ENCODE results near the gene ZNF398.

The ZNF398 gene

GRCh38 chr7:149188637-149189259 lies 41.5 kb downstream of the ZNF398 start:
- DNase-seq (ENCODE audit: low read depth, low spot score) = no peak
- Histone ChIP-seq H3K4me1 (ENCODE audit: insufficient read depth, insufficient read length) (no peaks in the 10 kb centered on the region), H3K9ac (ENCODE audit: insufficient read length, low read depth) (no peak overlapping the region), H3K36me3 (ENCODE audit: insufficient read depth, insufficient read length, low read length) (no peaks in the 10 kb centered on the region), H3K27me3 (ENCODE audit: insufficient read depth, insufficient read length) (peaks cover 4% of the 10 kb centered on the region), H3K9me3 (ENCODE audit: insufficient read depth, low read length) (no peaks in the 10 kb centered on the region), H3K4me3 (ENCODE audit: insufficient read length, low read depth) (no peak overlapping the region)
- TF ChIP-seq ZNF274 (IDR thresholded peaks at IDR 0.05; ENCODE audit: low read depth, low read length) = no peak
- no peak for TF ChIP-seq SUZ12 (IDR thresholded peaks at IDR 0.05; ENCODE audit: extremely low read depth, insufficient read depth, insufficient read length)
- TF ChIP-seq YY1 (IDR thresholded peaks at IDR 0.05; ENCODE audit: insufficient read depth, insufficient read length) = no peak

- Histone ChIP-seq H3K36me3 (ENCODE audit: insufficient read depth, insufficient read length, low read length) (peaks cover 3% of the 10 kb centered on the region), H3K27me3 (ENCODE audit: insufficient read depth, insufficient read length) (peaks cover 4% of the 10 kb centered on the region), H3K4me3 (ENCODE audit: insufficient read length, low read depth) (no peak overlapping the region), H3K9me3 (ENCODE audit: insufficient read depth, low read length) (no peaks in the 10 kb centered on the region), H3K9ac (ENCODE audit: insufficient read length, low read depth) (no peak overlapping the region), H3K4me1 (ENCODE audit: insufficient read depth, insufficient read length) (peaks cover 2% of the 10 kb centered on the region)
- TF ChIP-seq ZNF274 (IDR thresholded peaks at IDR 0.05; ENCODE audit: low read depth, low read length) = no peak
- no peak for TF ChIP-seq SUZ12 (IDR thresholded peaks at IDR 0.05; ENCODE audit: extremely low read depth, insufficient read depth, insufficient read length)
- TF ChIP-seq YY1 (IDR thresholded peaks at IDR 0.05; ENCODE audit: insufficient read depth, insufficient read length) = no peak
- DNase-seq (ENCODE audit: low read depth, low spot score) = no peak
These were observed 44.6 kb downstream of the ZNF398 start for GRCh38 chr7:149191851-149192250.

GRCh38 chr7:149194799-149195179 lies 47.5 kb downstream of the ZNF398 start:
- peak overlapping the region; percentile 84 for H3K4me3 ChIP-seq (ENCODE audit: insufficient read length, low read depth)
- peaks cover 4% of the 10 kb centered on the region for H3K27me3 ChIP-seq (ENCODE audit: insufficient read depth, insufficient read length)
- H3K36me3 ChIP-seq (ENCODE audit: insufficient read depth, insufficient read length, low read length) = peaks cover 28% of the 10 kb centered on the region
- DNase-seq (ENCODE audit: low read depth, low spot score) = no peak
- H3K4me1 ChIP-seq (ENCODE audit: insufficient read depth, insufficient read length) = peaks cover 4% of the 10 kb centered on the region
- no peaks in the 10 kb centered on the region for H3K9me3 ChIP-seq (ENCODE audit: insufficient read depth, low read length)
- peak overlapping the region; percentile 92 for H3K9ac ChIP-seq (ENCODE audit: insufficient read length, low read depth)
- TF ChIP-seq SUZ12 (IDR thresholded peaks at IDR 0.05; ENCODE audit: extremely low read depth, insufficient read depth, insufficient read length) (no peak), YY1 (IDR thresholded peaks at IDR 0.05; ENCODE audit: insufficient read depth, insufficient read length) (no peak), ZNF274 (IDR thresholded peaks at IDR 0.05; ENCODE audit: low read depth, low read length) (no peak)

- peak within 1 kb of the TSS; percentile 92 for H3K9ac ChIP-seq (ENCODE audit: insufficient read length, low read depth)
- H3K27me3 ChIP-seq (ENCODE audit: insufficient read depth, insufficient read length) = peaks cover 2% of the 10 kb centered on the region
- H3K9me3 ChIP-seq (ENCODE audit: insufficient read depth, low read length) = no peaks in the 10 kb centered on the region
- DNase-seq (ENCODE audit: low read depth, low spot score) = peak; percentile 84
- H3K36me3 ChIP-seq (ENCODE audit: insufficient read depth, insufficient read length, low read length) = peaks cover 35% of the 10 kb centered on the region
- TF ChIP-seq ZNF274 (IDR thresholded peaks at IDR 0.05; ENCODE audit: low read depth, low read length) (no peak), YY1 (IDR thresholded peaks at IDR 0.05; ENCODE audit: insufficient read depth, insufficient read length) (no peak), SUZ12 (IDR thresholded peaks at IDR 0.05; ENCODE audit: extremely low read depth, insufficient read depth, insufficient read length) (no peak)
- peaks cover 4% of the 10 kb centered on the region for H3K4me1 ChIP-seq (ENCODE audit: insufficient read depth, insufficient read length)
- H3K4me3 ChIP-seq (ENCODE audit: insufficient read length, low read depth) = peak within 1 kb of the TSS; percentile 84
These were observed 48.2 kb downstream of the ZNF398 start, which contains the start of gene ZNF282 for GRCh38 chr7:149195180-149196150. Gene ZNF282 (plus strand): TSS chr7:149195546. CDS start chr7:149195590, 44 bp downstream.

GRCh38 chr7:149196151-149196704 lies 49.0 kb downstream of the ZNF398 start:
- H3K36me3 ChIP-seq (ENCODE audit: insufficient read depth, insufficient read length, low read length) = peaks cover 42% of the 10 kb centered on the region
- no peaks in the 10 kb centered on the region for H3K27me3 ChIP-seq (ENCODE audit: insufficient read depth, insufficient read length)
- DNase-seq (ENCODE audit: low read depth, low spot score) = no peak
- peaks cover 4% of the 10 kb centered on the region for H3K4me1 ChIP-seq (ENCODE audit: insufficient read depth, insufficient read length)
- H3K9ac ChIP-seq (ENCODE audit: insufficient read length, low read depth) = peak overlapping the region; percentile 92
- H3K4me3 ChIP-seq (ENCODE audit: insufficient read length, low read depth) = peak overlapping the region; percentile 84
- TF ChIP-seq YY1 (IDR thresholded peaks at IDR 0.05; ENCODE audit: insufficient read depth, insufficient read length) (no peak), ZNF274 (IDR thresholded peaks at IDR 0.05; ENCODE audit: low read depth, low read length) (no peak)
- no peaks in the 10 kb centered on the region for H3K9me3 ChIP-seq (ENCODE audit: insufficient read depth, low read length)

GRCh38 chr7:149196705-149197171 lies 49.5 kb downstream of the ZNF398 start:
- DNase-seq (ENCODE audit: low read depth, low spot score) = no peak
- Histone ChIP-seq H3K27me3 (ENCODE audit: insufficient read depth, insufficient read length) (no peaks in the 10 kb centered on the region), H3K36me3 (ENCODE audit: insufficient read depth, insufficient read length, low read length) (peaks cover 44% of the 10 kb centered on the region), H3K4me3 (ENCODE audit: insufficient read length, low read depth) (peak overlapping the region; percentile 84), H3K9ac (ENCODE audit: insufficient read length, low read depth) (peak overlapping the region; percentile 92), H3K9me3 (ENCODE audit: insufficient read depth, low read length) (no peaks in the 10 kb centered on the region), H3K4me1 (ENCODE audit: insufficient read depth, insufficient read length) (peaks cover 4% of the 10 kb centered on the region)
- TF ChIP-seq SUZ12 (IDR thresholded peaks at IDR 0.05; ENCODE audit: extremely low read depth, insufficient read depth, insufficient read length) (no peak), YY1 (IDR thresholded peaks at IDR 0.05; ENCODE audit: insufficient read depth, insufficient read length) (no peak), ZNF274 (IDR thresholded peaks at IDR 0.05; ENCODE audit: low read depth, low read length) (no peak)
